ENCODE measurements around the gene ARMC7. TPM values are rescaled to one million over a fixed set of nuclear protein-coding genes. Genes with fewer than 3 reads are reported as not detected.
A peak's percentile ranks its signal among the peaks of the same experiment; 100 is the strongest.

The ARMC7 gene
- total RNA-seq, 1 donor from 2014 or later = 12.8 TPM

DNA sequence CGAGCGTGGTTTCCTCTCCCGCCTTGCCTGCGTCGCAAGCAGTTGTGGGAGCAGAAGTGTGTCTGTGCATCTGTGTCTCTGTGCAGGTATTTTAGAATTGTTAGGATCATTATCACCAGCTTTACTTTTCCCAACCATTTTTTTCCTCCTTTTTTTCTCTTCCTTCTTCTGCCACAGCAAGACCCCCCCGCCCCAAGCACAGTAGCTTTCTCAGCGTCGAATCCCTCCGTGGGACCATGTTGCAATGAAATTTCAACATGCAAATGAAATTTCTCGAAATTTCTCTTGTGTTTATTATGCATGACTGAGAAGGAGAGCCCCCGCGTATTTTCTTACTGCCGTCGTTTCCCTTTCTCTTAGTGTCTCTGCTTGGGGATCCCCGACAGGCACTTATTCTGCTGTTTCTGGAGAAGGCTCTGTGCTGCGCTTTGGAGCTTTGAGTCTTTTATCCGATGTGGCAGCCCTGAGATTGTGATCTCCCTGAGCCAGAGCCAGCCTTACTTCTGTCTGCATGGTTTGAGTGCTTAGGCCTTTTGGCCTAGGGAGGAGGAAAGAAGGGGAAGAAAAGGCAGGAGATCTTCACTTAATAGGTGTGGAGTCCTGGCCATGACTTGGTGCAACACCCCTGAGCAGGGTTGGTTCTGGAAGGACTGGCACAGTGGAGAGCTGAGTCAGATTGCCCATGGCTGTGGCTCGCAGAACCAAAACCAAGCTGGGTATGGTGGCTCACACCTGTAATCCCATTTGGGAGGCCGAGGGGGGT, 5.0 kb downstream of the ARMC7 start:
- DNase-seq (ENCODE audit: extremely low spot score, unreplicated experiment) = no peak
- Mint-ChIP-seq H3K9me3 (ENCODE audit: unreplicated experiment) (no peaks in the 10 kb centered on the region), H3K27me3 (ENCODE audit: unreplicated experiment) (no peaks in the 10 kb centered on the region), H3K4me3 (ENCODE audit: unreplicated experiment) (peak overlapping the region; percentile 59), H3K36me3 (ENCODE audit: unreplicated experiment) (peaks cover 7% of the 10 kb centered on the region), H3K4me1 (ENCODE audit: unreplicated experiment) (peaks cover 34% of the 10 kb centered on the region), H3K27ac (ENCODE audit: unreplicated experiment) (peak overlapping the region; percentile 54)
- no peak for TF ChIP-seq CTCF (IDR thresholded peaks at IDR 0.05)

DNA sequence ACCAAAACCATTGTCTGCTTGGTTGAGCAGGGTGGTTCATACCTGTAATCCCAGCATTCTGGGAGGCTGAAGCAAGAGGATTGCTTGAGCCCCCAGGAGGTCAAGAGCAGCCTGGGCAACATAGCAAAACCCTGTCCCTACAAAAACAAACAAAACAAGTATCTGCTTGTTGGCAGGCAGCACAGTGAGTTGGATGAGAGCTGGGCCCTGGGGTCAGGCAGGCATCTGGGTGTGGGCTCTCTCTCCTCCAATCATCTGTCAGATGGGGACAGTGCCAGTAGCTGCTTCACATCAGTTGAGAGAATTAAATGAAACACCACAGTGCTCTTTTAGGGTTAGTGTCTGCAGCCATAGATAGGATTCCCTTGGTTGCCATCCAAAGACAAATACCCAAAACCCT, 5.8 kb downstream of the ARMC7 start:
- peaks cover 31% of the 10 kb centered on the region for H3K4me1 Mint-ChIP-seq (ENCODE audit: unreplicated experiment)
- H3K27ac Mint-ChIP-seq (ENCODE audit: unreplicated experiment) = no peak overlapping the region
- H3K9me3 Mint-ChIP-seq (ENCODE audit: unreplicated experiment) = no peaks in the 10 kb centered on the region
- no peak for TF ChIP-seq CTCF (IDR thresholded peaks at IDR 0.05)
- H3K36me3 Mint-ChIP-seq (ENCODE audit: unreplicated experiment) = peaks cover 7% of the 10 kb centered on the region
- H3K4me3 Mint-ChIP-seq (ENCODE audit: unreplicated experiment) = no peak overlapping the region
- DNase-seq (ENCODE audit: extremely low spot score, unreplicated experiment) = no peak
- no peaks in the 10 kb centered on the region for H3K27me3 Mint-ChIP-seq (ENCODE audit: unreplicated experiment)

DNA sequence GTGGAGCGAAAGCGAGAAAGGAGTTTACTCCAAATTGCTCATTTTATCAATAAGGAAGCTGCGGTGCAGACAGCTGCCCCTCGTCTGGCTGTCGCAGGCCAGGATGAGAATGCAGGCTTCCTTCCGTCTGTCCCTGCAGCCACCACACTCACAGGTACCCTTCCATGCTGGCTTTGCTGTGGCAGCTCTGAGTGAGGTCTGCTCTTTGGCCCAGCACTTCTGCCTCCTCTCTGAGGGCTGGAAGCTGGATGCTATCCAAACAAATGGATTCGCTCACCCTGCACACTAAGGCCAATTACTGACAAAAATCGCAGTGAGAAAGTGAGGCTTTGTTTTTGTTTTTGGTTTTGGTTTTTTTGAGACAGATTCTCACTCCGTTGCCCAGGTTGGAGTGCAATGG, 7.0 kb downstream of the ARMC7 start:
- Mint-ChIP-seq H3K27ac (ENCODE audit: unreplicated experiment) (no peak overlapping the region), H3K9me3 (ENCODE audit: unreplicated experiment) (no peaks in the 10 kb centered on the region)
- TF ChIP-seq CTCF (IDR thresholded peaks at IDR 0.05) = no peak

DNA sequence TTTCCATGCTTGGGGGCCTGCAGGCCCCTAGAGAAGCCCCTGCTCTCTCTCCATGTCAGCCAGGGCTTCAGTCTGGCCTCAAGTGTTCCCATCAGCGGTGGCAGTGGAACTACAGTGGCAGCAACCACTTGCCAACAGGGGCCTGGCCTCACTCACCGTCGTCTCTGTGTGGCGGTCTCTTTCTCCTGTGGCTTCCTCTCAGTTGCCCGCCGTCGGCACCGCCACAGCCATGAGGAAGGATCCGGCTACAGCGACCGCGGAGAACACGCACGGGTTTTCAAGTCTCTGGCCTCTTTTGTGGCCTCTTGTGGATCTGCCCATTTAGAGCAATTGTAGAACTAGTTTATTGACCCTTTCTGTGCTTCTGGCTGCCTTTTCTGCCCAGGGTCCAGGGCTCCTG, 8.5 kb downstream of the ARMC7 start:
- H3K27ac Mint-ChIP-seq (ENCODE audit: unreplicated experiment) = no peak overlapping the region
- peaks cover 16% of the 10 kb centered on the region for H3K4me1 Mint-ChIP-seq (ENCODE audit: unreplicated experiment)
- DNase-seq (ENCODE audit: extremely low spot score, unreplicated experiment) = no peak
- peaks cover 15% of the 10 kb centered on the region for H3K36me3 Mint-ChIP-seq (ENCODE audit: unreplicated experiment)
- H3K27me3 Mint-ChIP-seq (ENCODE audit: unreplicated experiment) = no peaks in the 10 kb centered on the region
- no peak overlapping the region for H3K4me3 Mint-ChIP-seq (ENCODE audit: unreplicated experiment)
- H3K9me3 Mint-ChIP-seq (ENCODE audit: unreplicated experiment) = no peaks in the 10 kb centered on the region
- TF ChIP-seq CTCF (IDR thresholded peaks at IDR 0.05) = no peak

More for the DNA sequence above, 7.0 kb downstream of the ARMC7 start:
- no peaks in the 10 kb centered on the region for H3K27me3 Mint-ChIP-seq (ENCODE audit: unreplicated experiment)
- H3K36me3 Mint-ChIP-seq (ENCODE audit: unreplicated experiment) = peaks cover 13% of the 10 kb centered on the region
- H3K4me3 Mint-ChIP-seq (ENCODE audit: unreplicated experiment) = no peak overlapping the region
- DNase-seq (ENCODE audit: extremely low spot score, unreplicated experiment) = no peak
- peaks cover 22% of the 10 kb centered on the region for H3K4me1 Mint-ChIP-seq (ENCODE audit: unreplicated experiment)

DNA sequence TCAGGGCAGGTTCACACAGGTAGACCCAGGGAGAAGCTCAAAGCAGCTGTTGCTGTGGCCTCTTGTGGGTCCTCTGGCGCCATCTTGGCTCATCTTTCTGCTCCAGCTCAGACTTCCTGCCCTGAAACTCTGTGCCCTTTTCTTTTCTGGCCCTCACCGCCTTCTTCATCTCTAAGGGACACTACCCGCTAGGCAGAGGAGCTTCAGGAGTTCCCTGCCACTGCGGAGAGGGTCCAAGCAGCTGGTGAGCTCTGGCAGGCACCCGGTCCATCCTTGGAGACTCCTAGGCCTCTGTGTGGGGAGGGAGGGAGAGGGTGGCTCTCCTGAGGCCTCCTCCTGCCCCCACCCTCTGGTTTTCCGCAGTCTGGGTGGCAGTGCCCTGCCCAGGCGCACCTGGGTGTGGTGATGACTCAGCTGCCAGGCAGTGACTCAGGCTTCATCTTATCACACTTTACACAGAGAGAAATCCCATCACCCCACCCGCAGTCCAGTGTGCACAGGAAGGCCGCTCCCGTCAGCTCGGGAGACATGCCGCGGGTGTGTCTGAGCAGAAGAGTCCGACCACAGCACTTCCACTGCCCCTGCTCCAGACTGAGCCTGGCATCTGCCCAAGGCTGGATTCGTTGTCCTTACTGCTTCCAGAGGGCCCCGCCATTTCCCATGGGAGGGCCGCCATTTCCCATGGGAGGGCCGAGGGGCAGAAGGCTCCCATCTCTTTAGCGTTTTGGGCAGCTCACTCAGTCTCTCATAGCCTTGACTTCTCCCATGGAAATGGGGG, 14.5 kb downstream of the ARMC7 start:
- DNase-seq (ENCODE audit: extremely low spot score, unreplicated experiment) = no peak

More for the DNA sequence above, 14.5 kb downstream of the ARMC7 start:
- H3K9me3 Mint-ChIP-seq (ENCODE audit: unreplicated experiment) = no peaks in the 10 kb centered on the region
- H3K4me1 Mint-ChIP-seq (ENCODE audit: unreplicated experiment) = peaks cover 15% of the 10 kb centered on the region
- peaks cover 8% of the 10 kb centered on the region for H3K36me3 Mint-ChIP-seq (ENCODE audit: unreplicated experiment)
- no peaks in the 10 kb centered on the region for H3K27me3 Mint-ChIP-seq (ENCODE audit: unreplicated experiment)
- TF ChIP-seq CTCF (IDR thresholded peaks at IDR 0.05) = no peak
- peak overlapping the region; percentile 94 for H3K27ac Mint-ChIP-seq (ENCODE audit: unreplicated experiment)
- no peak overlapping the region for H3K4me3 Mint-ChIP-seq (ENCODE audit: unreplicated experiment)
